ENCODE results near the gene GALK2. TPM values are rescaled to one million over a fixed set of nuclear protein-coding genes. Genes with fewer than 3 reads are reported as not detected.

Gene GALK2
- total and polyA plus RNA-seq, 2 of the 4 experiments (the other 2 are of a cell fraction) = 27.0 to 63.6 TPM

DNA sequence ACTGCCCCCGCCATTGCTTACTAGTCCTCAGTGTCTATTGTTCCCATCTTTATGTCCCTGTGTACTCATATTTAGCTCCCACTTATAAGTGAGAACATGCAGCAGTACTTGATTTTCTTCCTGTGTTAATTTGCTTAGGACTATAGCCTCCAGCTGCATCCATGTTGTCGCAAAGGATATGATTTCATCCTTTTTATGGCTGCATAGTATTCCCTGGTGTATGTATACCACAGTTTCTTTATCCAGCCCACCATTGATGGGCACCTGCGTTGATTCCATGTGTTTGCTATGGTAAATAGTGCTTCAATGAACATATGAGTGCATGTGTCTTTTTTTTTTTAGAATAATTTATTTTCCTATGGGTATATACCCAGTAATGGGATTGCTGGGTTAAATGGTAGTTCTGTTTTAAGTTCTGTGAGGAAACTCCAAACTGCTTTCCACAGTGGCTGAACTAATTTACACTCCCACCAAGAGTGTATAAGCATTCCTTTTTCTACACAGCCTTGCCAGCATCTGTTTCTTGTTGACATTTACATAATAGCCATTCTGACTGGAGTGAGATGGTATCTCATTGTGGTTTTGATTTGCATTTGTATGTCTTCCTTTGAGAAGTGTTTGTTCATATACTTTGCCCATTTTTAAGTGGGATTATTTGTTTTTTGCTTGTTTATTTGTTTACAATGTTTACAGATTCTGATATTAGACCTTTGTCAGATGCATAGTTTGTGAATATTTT, 53.7 kb downstream of the GALK2 start:
- no peak overlapping the region for H3K9ac ChIP-seq (ENCODE audit: low read depth, low read length)

More for the DNA sequence above, 53.7 kb downstream of the GALK2 start:
- H4K20me1 ChIP-seq (ENCODE audit: insufficient read depth, low read length) = no peaks in the 10 kb centered on the region
- WGBS, 2 experiments (ENCODE audit: extremely low coverage in 2 of 2, insufficient read length in 1 of 2) = 100% methylated on average over 1 of the region's 3 CpGs; no CpG with 5 or more reads in 1 of the 2 experiments
- H2AFZ ChIP-seq (replicated peaks; ENCODE audit: low read length, poor library complexity) = no peak overlapping the region
- H3K4me3 ChIP-seq (ENCODE audit: insufficient read depth, low read depth, low read length) = no peak overlapping the region
- no peak overlapping the region for H2AK5ac ChIP-seq (ENCODE audit: low read depth, low read length)
- no peak for TF ChIP-seq SMC3 (IDR thresholded peaks at IDR 0.05; ENCODE audit: low read depth, low read length)
- no peak for TF ChIP-seq CEBPB (IDR thresholded peaks at IDR 0.05; ENCODE audit: low read depth, low read length)
- no peak for TF ChIP-seq FOS (IDR thresholded peaks at IDR 0.05; ENCODE audit: low read depth, low read length)
- TF ChIP-seq, protein P1, sequence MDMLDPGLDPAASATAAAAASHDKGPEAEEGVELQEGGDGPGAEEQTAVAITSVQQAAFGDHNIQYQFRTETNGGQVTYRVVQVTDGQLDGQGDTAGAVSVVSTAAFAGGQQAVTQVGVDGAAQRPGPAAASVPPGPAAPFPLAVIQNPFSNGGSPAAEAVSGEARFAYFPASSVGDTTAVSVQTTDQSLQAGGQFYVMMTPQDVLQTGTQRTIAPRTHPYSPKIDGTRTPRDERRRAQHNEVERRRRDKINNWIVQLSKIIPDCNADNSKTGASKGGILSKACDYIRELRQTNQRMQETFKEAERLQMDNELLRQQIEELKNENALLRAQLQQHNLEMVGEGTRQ (IDR thresholded peaks at IDR 0.05; ENCODE audit: low read depth, low read length) = no peak
- TF ChIP-seq CHD1 (IDR thresholded peaks at IDR 0.05; ENCODE audit: low read depth, low read length) = no peak
- TF ChIP-seq POLR2A (IDR thresholded peaks at IDR 0.05; ENCODE audit: low read depth, low read length) = no peak
- TF ChIP-seq, protein P2, sequence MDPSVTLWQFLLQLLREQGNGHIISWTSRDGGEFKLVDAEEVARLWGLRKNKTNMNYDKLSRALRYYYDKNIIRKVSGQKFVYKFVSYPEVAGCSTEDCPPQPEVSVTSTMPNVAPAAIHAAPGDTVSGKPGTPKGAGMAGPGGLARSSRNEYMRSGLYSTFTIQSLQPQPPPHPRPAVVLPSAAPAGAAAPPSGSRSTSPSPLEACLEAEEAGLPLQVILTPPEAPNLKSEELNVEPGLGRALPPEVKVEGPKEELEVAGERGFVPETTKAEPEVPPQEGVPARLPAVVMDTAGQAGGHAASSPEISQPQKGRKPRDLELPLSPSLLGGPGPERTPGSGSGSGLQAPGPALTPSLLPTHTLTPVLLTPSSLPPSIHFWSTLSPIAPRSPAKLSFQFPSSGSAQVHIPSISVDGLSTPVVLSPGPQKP (IDR thresholded peaks at IDR 0.05; ENCODE audit: borderline replicate concordance, low read depth, low read length) = no peak
- no peak for TF ChIP-seq RFX5 (IDR thresholded peaks at IDR 0.05; ENCODE audit: low read depth, low read length)
- no peak for TF ChIP-seq MXI1 (IDR thresholded peaks at IDR 0.05; ENCODE audit: borderline replicate concordance, low read depth, low read length)
- TF ChIP-seq RAD21 (IDR thresholded peaks at IDR 0.05; ENCODE audit: low read length) = no peak
- BruUV-seq (replicated peaks) = no TSS peak
- H3K4me1 ChIP-seq (ENCODE audit: control insufficient read depth, insufficient read depth, low read length) = no peaks in the 10 kb centered on the region
- no peak overlapping the region for H4K91ac ChIP-seq (ENCODE audit: insufficient read depth, low read depth, low read length)
- no peak overlapping the region for H4K5ac ChIP-seq (ENCODE audit: low read depth, low read length)
- H3K79me1 ChIP-seq (ENCODE audit: low read depth in 1 of 2, low read length in 2 of 2) = peaks cover 7 to 26% of the 10 kb centered on the region in 2 experiments
- no peak overlapping the region for H2BK20ac ChIP-seq (ENCODE audit: low read depth, low read length)
- no peaks in the 10 kb centered on the region for H3K36me3 ChIP-seq (ENCODE audit: control insufficient read depth, insufficient read depth, low read length)
- H3K4me2 ChIP-seq (ENCODE audit: low read depth, low read length) = no peak overlapping the region
- CTCF ChIA-PET = interaction anchor here (1.5 kb wide), 1 partner anchor 11 kb away, joined by 4 read pairs; no protein-coding TSS in a partner anchor
- H2BK15ac ChIP-seq (ENCODE audit: low read depth, low read length) = no peak overlapping the region
- H4K8ac ChIP-seq (ENCODE audit: low read depth in 2 of 2, low read length in 2 of 2) = no peak overlapping the region
- no peak overlapping the region for H3K56ac ChIP-seq (ENCODE audit: extremely low read depth, insufficient read depth, low read length)
- no peak overlapping the region for H3K27ac ChIP-seq (ENCODE audit: insufficient read depth, low read length)
- no peak overlapping the region for H2AK9ac ChIP-seq (replicated peaks; ENCODE audit: low read depth, low read length, poor library complexity)
- intact Hi-C loops (cut with micrococcal nuclease) = no loop called here
- H2BK120ac ChIP-seq (ENCODE audit: low read depth, low read length) = no peak overlapping the region
- H3K18ac ChIP-seq (ENCODE audit: low read depth, low read length) = no peak overlapping the region
- POLR2A ChIA-PET (ENCODE audit: unreplicated experiment) = no interaction called here
- DNase-seq (no peak), ATAC-seq (ENCODE audit: low read depth) (no peak)
- no peaks in the 10 kb centered on the region for H3K9me1 ChIP-seq (ENCODE audit: insufficient read depth, low read length)
- H3K9me3 ChIP-seq (ENCODE audit: control insufficient read depth, insufficient read depth, low read length) = peaks cover 7% of the 10 kb centered on the region; the same call in 1 of the 2 replicates
- in situ Hi-C loops (cut with MboI; ENCODE audit: low sequenced_read_pairs) = loop anchor here (10.0 kb wide), 1 partner anchor 359 kb away; no protein-coding TSS in a partner anchor
- dilution Hi-C loops (cut with HindIII; ENCODE audit: low sequenced_read_pairs, unreplicated experiment) = no loop called here
- H3K23ac ChIP-seq (ENCODE audit: low read depth, low read length) = no peak overlapping the region
- H3K14ac ChIP-seq (replicated peaks; ENCODE audit: low read depth, low read length) = no peak overlapping the region
- no peak overlapping the region for H2BK5ac ChIP-seq (ENCODE audit: low read depth, low read length, poor library complexity, severe bottlenecking)
- H3K4ac ChIP-seq (ENCODE audit: low read depth, low read length) = no peak overlapping the region
- H3K27me3 ChIP-seq (ENCODE audit: control insufficient read depth, insufficient read depth, low read length) = no peaks in the 10 kb centered on the region
